A673 (cell line): ENCODE measurements around the gene MYRIP.

Source experiments
- EZH2 ChIP-seq: fragments of 200-600 bp; sonication (generic); IDR thresholded peaks from 2 replicates; pipeline ENCODE4 v1.6.1; 2017; ENCODE audit warnings: borderline replicate concordance, low read depth, mild to moderate bottlenecking, mixed read lengths, antibody characterized with exemption, low read length; ENCODE audit not compliant: poor library complexity, severe bottlenecking
- TF ChIP-seq, protein P1 (sequence below): fragments of 300-800, 200-600 bp; sonication (generic); conservative IDR thresholded peaks from 2 replicates; pipeline ENCODE4 v1.5.1; 2017; ENCODE audit warnings: low read depth, mild to moderate bottlenecking, antibody characterized with exemption, low read length, moderate library complexity, mixed read lengths

DNA sequence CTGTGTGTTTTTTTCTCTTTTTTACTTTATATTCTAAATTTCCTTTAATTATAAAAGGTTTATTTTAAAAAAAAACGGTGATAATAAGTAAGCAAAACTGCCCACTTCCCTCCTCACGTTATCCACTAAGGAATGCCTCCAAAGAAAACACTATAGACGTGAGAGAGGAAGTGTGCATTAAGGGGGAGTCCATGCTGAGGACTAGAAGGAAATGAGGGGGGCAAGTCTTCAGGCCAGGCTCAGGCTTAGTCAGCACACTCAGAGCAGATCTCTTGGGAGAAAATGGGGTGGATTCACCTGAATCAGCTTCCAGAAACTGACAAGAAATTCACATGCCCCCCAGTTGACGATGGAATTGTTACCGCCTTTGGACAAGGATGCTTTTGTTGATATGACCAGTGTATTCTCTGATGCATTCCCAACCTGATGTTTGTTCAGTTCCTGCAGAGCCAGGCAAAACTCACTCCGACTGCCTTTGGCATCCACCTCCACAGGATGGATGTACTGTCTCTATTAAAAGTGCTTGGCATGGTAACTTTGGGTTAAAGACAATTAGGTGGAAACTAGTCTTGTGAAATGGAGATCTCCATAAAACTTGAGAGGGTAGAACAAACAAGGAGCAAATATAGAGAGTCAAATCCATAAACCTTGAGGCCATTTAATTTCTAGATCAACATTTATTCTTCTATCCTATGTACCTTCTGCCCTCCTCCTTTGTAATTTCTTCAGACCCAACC lies 167.8 kb downstream of the MYRIP start:
- no peak for TF ChIP-seq EZH2
- TF ChIP-seq, protein P1, sequence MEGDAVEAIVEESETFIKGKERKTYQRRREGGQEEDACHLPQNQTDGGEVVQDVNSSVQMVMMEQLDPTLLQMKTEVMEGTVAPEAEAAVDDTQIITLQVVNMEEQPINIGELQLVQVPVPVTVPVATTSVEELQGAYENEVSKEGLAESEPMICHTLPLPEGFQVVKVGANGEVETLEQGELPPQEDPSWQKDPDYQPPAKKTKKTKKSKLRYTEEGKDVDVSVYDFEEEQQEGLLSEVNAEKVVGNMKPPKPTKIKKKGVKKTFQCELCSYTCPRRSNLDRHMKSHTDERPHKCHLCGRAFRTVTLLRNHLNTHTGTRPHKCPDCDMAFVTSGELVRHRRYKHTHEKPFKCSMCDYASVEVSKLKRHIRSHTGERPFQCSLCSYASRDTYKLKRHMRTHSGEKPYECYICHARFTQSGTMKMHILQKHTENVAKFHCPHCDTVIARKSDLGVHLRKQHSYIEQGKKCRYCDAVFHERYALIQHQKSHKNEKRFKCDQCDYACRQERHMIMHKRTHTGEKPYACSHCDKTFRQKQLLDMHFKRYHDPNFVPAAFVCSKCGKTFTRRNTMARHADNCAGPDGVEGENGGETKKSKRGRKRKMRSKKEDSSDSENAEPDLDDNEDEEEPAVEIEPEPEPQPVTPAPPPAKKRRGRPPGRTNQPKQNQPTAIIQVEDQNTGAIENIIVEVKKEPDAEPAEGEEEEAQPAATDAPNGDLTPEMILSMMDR, result no peak
